Measurements from ENCODE around the gene BATF.

BATF gene

DNA sequence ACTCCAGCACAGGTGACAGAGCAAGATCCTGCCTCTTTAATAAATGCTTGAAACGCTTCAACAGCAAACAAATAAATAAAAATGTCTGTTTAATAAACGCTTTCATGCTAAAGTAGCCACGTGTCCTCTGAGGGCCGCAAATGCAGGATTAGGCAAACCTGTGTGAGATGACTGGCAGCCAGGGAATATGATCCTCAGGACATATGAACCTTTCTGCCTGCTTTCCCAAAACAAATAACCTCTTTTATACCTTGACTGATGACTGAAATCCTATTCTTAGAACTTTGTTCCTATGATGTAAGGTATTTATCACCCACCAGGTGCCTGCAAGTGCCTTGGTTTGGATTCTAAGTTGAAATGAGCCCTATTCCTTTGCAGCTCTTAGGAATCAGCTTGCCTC lies 41.7 kb downstream of the BATF start:
- DNase-seq: no peak

DNA sequence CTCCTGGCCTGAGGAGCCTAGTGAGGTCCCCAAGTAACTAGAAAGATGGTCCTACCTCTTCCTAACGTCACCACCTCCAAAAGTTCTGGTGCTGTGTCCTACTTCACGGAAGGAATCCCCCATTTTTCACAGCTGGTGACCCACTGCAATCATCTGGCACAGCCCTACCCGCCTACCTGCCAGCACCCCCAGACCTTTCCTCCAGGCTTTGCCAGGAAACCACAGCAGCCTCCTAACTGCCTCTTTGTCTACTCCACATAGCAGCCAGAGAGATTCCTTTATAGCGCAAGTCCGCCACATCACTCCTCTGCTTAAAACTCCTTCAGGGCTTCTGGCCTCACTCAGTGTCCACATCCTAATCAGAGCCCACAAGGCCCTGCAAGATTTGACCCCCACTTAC lies 42.8 kb downstream of the BATF start:
- DNase-seq: no peak

DNA sequence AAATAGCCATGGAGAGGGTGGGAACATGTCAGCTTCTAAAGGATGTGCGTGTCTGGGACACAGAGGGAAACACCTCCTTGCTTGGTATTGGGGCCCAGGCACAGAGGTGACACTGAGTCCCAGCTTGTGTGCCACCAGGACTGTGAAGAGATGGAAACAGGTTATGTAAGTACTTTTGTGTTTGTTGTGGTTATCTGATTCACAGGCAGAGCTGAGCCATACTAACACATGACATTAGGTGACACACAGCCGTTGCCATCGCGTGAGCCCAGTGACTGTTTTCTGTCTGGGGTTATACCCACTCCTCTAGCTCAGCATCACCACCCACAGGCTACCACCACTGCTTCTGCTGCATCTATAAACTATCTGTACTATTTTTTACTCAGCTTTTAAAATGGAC lies 44.1 kb downstream of the BATF start:
- DNase-seq: no peak

DNA sequence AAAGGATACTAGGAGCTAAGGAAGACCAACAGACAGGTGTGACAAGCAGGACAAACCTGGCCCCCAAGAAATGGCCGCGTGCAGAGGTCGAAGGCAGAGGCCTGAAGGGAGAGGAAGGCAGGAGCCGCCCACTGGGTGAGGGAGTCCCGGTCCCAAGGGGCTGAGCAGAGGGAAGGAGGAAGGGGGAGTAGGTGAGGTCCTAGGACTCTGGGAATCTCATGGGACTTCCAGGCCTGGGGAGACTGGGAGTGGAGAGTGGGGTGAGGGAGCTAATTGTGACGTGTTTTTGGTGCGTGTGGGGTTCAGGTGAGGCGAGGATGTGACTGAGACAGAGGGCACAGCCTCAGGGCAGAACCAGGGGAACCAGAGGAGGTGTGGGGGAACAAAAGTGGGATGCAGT lies 44.5 kb downstream of the BATF start:
- DNase-seq: no peak

DNA sequence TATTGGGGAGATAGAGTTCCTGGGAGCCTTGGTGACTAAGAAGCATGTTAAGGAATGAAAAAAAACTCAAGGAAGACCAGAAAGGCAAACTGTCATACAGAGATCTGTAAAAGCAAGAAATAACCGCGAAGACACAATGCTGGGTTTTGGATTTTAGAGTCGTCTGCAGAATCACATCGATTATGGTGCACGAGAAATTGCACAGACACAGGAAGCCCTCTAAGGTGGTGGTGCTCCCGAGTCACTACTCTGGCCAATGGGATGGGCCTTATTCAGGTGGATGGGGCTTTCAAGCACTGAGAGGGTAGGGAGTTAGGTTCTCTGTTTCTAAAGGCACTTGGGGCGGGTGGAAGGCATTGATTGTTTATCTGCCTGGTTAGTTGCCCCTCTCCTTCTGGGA lies 45.9 kb downstream of the BATF start:
- DNase-seq: no peak

DNA sequence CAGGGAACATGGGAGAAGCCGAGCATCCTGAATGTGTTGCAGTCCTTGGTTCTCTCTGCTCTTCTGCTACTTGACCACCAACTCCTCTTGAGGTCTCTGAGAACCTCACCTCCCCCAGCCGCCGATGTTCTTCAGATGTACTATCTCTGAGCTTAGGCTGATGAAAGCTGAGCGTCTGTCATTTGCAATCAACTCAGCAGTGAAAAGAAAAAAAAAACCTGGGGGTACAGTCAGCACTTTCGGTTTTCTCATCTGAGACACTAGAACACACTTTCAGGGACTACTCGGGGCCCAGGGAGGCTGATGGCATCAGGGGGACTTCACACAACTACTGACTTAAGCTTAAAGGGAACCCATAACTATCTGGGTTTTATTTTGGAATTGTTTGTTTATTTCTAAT lies 46.5 kb downstream of the BATF start:
- DNase-seq: no peak

DNA sequence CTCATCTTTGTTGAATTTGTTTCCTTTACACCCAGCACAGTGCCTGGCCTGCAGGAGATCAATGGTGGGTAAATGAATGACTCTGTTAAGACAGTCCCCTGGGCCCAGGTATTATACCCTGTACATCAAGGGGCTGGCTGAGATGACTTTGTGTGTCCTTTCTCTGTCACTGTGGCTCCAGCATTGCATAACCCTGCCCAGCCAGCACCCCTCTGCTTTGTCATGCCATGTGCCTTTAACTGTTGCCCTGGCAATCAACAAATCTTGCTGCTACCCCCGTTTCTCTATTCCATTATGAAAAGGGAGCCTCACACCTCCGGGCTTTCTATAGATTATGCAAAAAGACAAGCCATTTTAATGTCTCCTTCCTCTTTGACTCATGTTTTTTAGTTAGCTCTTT lies 48.5 kb downstream of the BATF start:
- no peak for DNase-seq

DNA sequence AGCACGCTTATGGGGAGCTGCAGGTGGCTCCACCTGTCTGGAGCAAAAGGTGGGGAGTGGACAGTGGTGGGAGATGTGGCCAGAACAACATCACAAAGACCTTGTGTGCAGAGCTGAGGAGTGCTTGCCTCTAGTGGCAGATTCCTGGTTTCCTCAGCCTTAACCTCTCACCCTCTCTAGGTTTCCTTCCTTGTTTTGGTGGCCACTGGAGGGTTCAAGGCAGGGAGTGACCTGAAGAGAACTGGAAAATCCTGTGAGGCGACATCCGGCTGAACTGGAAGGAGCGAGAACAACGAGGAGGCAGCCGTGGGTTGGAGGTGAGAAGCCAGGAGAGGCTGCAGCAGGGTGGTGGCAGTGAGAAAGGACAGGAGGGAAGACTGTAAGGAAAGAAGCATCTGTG lies 49.8 kb downstream of the BATF start:
- no peak for DNase-seq

DNA sequence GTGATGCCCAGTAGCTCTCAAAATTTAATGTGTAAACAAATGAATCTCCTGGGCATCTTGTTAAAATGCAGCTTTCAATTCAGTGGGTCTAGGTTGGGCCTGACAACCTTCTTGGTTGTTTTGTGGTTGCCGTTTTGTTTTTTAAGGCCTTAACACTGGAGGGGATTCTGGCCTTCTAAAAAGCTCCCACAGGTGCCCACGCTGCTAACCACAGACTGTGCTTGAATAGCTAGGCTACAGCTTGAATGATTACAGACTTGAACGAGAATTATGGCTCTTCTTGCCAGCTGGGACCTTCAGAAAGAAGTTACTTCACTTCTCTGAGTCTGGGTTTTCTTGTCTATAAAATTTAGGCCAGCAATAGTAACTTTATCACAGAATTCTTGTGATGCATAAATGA lies 54.8 kb downstream of the BATF start:
- DNase-seq: no peak

DNA sequence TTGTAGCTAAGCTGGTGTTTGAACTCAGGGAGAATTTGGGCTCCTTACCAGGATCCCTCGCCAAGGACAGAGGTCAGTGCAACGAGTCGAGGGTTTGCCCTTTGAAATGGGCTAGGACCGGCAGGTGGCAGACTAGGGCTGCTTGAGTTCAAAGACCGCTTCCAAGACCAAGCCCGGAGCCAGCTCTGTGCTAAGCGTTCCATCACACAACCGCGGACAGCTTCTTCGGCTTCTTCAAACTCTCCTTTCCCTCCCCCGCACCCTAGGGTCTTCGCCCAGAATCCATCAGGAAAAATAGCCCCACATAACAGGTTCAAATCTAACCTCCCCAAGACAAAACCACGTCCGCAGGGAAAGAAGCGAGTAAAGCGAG lies 55.4 kb downstream of the BATF start:
- DNase-seq: peak in 1 of 2 experiments; percentile 19

DNA sequence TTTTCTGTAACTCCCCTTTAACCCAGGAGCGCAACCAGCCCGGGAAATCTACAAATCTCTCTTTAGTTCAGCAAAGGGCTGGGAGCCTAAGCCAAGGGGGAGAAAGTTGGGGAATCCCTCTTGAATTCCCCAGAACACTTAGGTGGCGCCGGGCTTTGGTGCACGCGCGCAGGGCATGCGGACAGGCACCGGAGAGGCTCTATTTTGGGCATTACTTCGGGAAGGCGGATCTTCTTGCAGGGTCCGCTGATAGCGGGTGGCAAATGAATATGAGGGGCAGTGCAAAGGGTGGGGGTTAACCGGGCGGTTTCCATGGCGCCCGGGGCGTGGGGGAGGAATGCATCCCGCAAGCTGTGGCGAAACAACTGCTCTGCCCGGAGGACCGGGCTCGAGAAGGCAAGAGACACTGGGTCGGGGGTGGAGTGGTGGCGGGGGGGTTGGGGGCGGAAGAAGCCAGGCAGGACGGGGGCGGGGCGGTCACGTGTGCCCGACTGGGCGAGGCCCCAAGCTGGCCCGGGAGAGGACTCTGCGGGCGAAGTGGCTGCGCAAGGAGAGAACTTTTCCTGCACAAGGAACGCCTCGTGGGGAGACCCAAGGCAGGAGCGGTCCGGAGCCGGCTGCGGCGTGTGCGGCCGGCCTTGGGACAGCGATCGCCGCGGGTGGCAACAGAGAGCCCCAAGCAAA lies 56.0 kb downstream of the BATF start, which contains the start of gene FLVCR2:
Gene FLVCR2 (plus strand): TSS at position 519 of the 684 bp plus-strand sequence. CDS start 353 bp downstream, outside the sequence.
- DNase-seq: no peak

DNA sequence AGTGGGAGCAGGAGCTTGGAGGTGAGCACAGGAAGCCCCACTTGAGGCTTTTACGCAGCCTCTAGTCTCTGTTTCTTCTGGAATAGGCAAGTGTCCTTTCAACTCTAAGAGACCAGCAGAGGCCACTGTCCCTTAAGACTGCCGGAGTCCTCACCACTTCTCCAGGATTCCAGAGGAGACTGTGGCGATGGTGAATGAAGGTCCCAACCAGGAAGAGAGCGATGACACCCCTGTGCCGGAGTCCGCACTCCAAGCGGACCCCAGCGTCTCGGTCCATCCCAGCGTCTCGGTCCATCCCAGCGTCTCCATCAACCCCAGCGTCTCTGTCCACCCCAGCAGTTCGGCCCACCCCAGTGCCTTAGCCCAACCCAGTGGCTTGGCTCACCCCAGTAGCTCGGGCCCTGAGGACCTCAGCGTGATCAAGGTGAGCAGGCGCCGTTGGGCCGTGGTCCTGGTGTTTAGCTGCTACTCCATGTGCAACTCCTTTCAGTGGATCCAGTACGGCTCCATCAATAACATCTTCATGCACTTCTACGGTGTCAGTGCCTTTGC lies 56.6 kb downstream of the BATF start:
- no peak for DNase-seq

DNA sequence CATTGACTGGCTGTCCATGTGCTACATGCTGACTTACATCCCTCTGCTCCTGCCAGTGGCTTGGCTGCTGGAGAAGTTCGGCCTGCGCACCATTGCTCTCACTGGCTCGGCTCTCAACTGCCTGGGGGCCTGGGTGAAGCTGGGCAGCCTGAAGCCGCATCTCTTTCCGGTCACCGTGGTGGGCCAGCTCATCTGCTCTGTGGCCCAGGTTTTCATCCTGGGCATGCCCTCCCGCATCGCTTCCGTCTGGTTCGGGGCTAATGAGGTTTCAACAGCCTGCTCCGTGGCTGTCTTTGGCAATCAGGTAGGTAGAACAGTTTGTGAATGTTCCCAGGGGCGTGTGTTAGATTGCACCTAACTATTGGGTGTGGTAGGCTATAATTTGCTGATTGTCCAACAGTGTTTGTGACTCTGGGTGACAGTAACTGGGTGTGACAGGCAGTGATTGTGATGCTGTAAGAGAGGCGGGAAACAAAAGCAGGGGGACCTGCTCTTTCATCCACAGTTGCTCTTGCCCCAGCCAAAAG lies 57.1 kb downstream of the BATF start:
- no peak for DNase-seq

DNA sequence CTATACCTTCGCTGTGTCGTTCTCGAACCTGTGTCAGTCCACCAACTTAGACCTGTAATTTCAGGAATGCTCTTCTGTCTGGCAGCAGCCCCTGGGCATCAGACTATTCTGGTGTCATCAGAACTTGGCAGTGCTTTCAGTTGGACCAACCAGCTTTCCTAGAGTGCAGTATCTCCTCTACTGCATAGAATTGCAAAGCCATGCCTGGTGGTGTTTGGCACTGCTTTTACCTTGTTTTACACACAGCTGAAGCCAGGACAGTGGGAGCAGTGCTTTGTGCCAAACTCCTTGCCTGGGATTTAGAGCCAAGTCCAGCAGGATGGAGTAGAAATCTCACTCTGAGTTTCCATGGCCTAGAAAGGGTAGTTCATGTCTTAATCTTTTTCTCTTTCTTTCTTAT lies 57.6 kb downstream of the BATF start:
- DNase-seq: peak; percentile 3 to 18

DNA sequence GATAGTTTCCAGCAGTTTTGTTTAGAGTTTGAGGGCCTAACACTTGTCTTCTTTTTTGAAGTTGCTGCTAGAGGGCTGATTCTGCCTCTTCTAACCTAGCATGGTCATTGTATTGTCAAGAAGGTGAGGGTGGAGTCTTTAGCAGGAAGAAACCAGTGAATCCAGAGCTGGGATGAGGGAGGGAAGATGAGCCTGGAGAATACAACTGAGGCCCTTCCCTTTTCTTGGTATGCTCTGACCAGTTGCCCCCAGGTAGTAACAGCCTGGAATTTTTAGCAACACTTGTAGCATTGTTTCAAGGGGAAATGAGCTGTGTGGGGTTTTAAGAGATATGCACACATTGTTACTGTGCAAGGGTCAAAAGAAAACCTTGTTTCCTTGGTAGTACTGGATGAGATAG lies 65.1 kb downstream of the BATF start:
- no peak for DNase-seq

DNA sequence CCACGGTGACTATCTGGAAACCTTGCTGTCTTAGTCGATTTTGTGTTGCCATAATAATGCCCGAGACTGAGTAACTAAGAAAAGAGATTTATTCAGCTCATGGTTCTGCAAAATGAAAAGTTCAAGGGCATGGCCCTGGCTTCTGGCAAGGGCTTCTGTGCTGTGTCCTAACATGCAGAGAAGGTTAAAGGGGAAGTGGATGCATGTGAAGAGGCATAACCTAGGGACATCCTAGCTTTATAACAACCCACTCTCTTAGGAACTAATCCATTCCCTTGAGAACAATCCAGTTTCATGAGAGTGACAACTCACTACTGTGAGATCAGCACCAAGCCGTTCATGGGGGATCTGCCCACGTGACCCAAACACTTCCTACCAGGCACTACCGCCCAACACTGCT lies 67.7 kb downstream of the BATF start:
- no peak for DNase-seq

DNA sequence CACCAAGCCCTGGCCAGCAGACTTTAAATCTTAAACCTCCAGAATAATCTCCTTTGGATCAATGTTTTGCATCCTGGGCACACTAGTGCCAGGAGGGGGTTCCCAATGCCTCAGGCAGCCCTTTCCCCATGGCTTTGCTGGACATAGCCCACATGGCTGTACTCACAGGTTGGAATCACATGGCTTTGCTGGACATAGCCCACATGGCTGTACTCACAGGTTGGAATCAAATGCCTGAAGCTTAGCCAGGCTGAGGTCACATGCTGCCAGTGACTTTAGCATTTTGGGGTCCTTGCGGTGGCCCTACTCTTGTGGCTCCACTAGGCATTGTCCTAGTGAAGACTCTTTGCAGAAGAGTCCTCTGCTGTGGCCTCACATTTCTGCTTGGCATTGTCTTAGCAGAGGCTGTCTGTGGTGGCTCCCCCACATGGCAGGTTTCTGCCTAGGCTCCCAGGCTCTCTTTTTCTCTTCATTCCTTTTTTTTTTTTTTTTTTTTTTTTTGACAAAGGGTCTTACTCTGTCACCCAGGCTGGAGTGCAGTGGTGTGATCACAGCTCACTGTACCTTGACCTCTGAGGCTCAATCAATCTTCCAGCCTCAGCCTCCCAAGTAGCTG lies 69.2 kb downstream of the BATF start:
- DNase-seq: no peak

DNA sequence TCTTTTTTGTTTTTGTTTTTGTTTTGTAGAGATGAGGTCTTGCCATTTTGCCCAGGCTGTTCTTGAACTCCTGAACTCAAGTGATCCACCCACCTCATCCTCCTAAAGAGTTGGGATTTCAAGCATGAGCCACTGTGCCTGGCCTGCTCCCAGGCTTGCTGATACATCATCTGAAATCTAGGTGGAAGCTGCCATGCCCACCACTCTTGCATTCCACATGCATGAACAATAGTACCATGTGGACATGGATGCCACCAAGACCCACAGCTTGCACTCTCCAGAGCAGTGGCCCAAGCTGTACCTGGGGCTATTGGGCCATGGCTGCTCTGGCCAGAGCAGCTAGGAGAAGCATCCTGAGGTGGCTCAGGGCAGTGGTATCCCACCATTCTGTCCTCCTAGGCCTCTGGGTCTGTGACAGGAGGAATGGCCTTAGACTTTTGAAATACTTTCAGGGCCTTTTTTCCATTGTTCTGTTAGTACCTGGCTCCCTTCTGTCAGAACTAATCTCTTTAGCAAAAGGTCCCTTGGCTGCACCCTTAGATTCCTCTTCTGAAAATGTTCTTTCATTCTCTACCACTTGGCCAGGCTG lies 69.8 kb downstream of the BATF start:
- DNase-seq: no peak

DNA sequence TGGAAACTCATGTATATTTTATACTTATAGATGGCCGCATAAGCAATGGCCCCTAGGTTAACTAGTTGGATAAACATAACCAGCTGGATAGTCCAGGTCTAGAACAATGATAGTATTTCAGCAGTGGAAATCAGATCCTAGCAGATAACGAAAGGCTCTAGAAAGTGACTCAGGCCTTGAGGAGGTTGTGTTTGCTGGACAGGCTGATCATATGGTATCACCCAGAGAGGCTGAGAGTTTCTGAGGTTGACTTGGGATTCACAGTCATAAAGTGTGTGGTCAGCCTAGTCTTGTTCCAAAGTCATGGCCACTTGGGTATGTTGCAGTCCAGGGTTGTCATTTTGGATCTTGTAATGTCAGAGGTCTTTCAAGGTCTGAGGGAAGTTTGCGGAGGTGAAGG lies 73.0 kb downstream of the BATF start:
- no peak for DNase-seq
